ENCODE results near the gene HINT1. TPM values are rescaled to one million over a fixed set of nuclear protein-coding genes. Genes with fewer than 3 reads are reported as not detected.

HINT1 gene
- total RNA-seq, 1 donor from 2014 or later, result 206 TPM

- Mint-ChIP-seq H3K4me3 (peak within 1 kb of the TSS; percentile 98), H3K36me3 (no peaks in the 10 kb centered on the region), H3K9me3 (no peaks in the 10 kb centered on the region), H3K4me1 (ENCODE audit: unreplicated experiment) (peaks cover 16% of the 10 kb centered on the region), H3K27ac (peak within 1 kb of the TSS; percentile 90), H3K27me3 (no peaks in the 10 kb centered on the region)
- DNase-seq (ENCODE audit: extremely low spot score, unreplicated experiment), result peak; percentile 91
- TF ChIP-seq, protein P1, sequence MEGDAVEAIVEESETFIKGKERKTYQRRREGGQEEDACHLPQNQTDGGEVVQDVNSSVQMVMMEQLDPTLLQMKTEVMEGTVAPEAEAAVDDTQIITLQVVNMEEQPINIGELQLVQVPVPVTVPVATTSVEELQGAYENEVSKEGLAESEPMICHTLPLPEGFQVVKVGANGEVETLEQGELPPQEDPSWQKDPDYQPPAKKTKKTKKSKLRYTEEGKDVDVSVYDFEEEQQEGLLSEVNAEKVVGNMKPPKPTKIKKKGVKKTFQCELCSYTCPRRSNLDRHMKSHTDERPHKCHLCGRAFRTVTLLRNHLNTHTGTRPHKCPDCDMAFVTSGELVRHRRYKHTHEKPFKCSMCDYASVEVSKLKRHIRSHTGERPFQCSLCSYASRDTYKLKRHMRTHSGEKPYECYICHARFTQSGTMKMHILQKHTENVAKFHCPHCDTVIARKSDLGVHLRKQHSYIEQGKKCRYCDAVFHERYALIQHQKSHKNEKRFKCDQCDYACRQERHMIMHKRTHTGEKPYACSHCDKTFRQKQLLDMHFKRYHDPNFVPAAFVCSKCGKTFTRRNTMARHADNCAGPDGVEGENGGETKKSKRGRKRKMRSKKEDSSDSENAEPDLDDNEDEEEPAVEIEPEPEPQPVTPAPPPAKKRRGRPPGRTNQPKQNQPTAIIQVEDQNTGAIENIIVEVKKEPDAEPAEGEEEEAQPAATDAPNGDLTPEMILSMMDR (conservative IDR thresholded peaks at IDR 0.05), result no peak
These were observed 5.7 kb upstream of the HINT1 start, which contains the start of gene LYRM7 for GRCh38 chr5:131170540-131171275. Gene LYRM7, plus strand, starts transcription at chr5:131170944. Its CDS starts 77 bp downstream, at chr5:131171021.

GRCh38 chr5:131169810-131170539 lies 4.9 kb upstream of the HINT1 start:
- Mint-ChIP-seq H3K36me3 (no peaks in the 10 kb centered on the region), H3K4me1 (ENCODE audit: unreplicated experiment) (peaks cover 18% of the 10 kb centered on the region), H3K4me3 (peak overlapping the region; percentile 98), H3K9me3 (no peaks in the 10 kb centered on the region), H3K27me3 (no peaks in the 10 kb centered on the region), H3K27ac (peak overlapping the region; percentile 90)
- no peak for DNase-seq (ENCODE audit: extremely low spot score, unreplicated experiment)
- TF ChIP-seq, protein P1 (conservative IDR thresholded peaks at IDR 0.05), result no peak

DNA sequence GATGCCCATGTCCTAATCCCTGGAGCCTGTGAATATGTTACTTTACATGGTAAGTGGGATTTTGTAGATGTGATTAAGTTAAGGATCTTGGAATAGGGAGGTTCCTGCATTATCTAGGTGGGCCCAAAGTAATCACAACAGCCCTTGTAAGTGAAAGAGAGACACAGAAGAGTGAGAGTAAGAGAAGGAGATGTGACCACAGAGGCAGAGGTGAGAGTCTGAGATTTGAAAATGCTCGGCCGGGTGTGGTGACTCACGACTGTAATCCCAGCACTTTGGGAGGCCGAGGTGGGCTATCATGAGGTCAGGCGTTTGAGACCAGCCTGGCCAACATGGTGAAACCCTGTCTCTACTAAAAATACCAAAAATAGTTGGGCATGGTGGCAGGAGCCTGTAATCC lies 2.6 kb upstream of the HINT1 start:
- Mint-ChIP-seq H3K4me3 (peak overlapping the region; percentile 63), H3K27me3 (no peaks in the 10 kb centered on the region), H3K4me1 (ENCODE audit: unreplicated experiment) (peaks cover 24% of the 10 kb centered on the region), H3K27ac (no peak overlapping the region), H3K9me3 (no peaks in the 10 kb centered on the region), H3K36me3 (peaks cover 6% of the 10 kb centered on the region)
- TF ChIP-seq, protein P1 (conservative IDR thresholded peaks at IDR 0.05), result no peak
- no peak for DNase-seq (ENCODE audit: extremely low spot score, unreplicated experiment)

DNA sequence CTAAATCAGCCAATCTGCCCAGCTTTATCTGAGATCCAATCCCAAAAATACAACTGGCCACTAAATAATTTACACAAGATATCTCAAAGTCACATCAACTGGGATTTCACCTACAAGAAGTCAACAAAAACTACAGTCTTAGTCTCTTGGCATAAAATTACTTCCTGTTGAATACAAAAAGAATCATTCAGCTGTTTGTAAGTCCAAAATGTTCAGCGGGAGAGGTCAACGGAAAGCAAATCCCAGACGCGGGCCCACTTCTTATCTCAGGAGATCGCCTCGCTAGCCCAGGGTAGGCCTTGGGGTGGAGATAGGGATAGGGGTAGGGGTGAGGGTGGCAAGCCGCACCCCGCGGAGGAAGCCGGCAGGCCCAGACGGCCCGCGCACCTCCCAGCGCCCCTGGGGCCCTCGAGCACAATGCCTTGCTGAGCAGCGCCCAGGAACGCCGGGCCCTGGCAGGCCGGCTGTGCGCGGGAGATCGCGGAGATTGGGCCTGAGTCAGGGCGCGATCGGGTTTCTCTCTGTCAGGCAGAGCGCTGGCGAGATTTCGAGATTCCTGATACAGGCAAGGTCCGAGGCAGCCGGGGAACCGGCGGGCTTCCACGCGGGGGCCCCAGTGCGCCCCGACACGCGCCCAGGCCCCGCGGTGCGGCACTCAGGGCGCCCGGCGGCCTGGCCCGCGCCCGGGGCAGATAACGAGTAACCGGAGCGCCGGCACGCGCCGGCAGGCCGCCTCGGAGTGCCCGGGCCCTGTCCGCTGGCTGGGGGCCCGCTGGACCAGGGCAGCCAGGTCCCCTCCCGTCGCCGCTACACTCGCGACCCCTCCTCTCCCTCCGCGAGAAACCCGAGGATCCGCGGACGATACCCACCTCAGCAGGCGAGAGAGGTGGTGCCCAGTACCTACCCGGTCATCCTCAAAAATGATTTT lies 601 bp downstream of the HINT1 start:
- TF ChIP-seq, protein P1 (conservative IDR thresholded peaks at IDR 0.05), result no peak
- Mint-ChIP-seq H3K27me3 (no peaks in the 10 kb centered on the region), H3K4me1 (ENCODE audit: unreplicated experiment) (peaks cover 11% of the 10 kb centered on the region), H3K27ac (peak overlapping the region; percentile 96), H3K9me3 (no peaks in the 10 kb centered on the region), H3K4me3 (peak overlapping the region; percentile 98), H3K36me3 (peaks cover 27% of the 10 kb centered on the region)
- DNase-seq (ENCODE audit: extremely low spot score, unreplicated experiment), result peak; percentile 79

All from type B pancreatic cell (in vitro differentiated cells).